SH-SY5Y (cell line): ENCODE measurements around the gene NFKBIL1.

ENCODE experiments used
- GATA2 ChIP-seq: IDR thresholded peaks from 2 replicates; pipeline ENCODE4 v1.6.1; 2011; ENCODE audit warnings: mild to moderate bottlenecking, low read depth, low read length
- GATA3 ChIP-seq: IDR thresholded peaks from 2 replicates; pipeline ENCODE4 v1.6.1; 2011; ENCODE audit warnings: low read depth, mild to moderate bottlenecking, low read length, moderate library complexity

DNA sequence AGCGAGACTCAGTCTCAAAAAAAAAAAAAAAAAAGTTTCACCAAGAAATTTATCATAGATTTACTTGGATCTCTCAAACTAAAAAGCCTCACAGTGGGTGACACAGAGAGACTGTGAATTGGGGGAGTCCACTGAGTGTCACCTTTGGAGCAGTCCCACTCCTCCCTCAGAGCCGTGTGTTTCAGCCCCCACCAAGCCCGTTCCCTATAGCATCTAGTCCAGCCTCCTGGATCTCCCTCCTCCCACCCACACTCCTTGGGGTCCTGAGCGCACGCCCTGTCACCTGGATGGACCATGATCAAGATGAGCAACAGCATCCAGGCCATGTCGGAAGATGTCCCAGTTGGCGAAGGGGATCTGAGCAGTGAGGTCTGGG lies 45.0 kb downstream of the NFKBIL1 start:
- no peak for TF ChIP-seq GATA2
- TF ChIP-seq GATA3, result no peak
